HepG2 (cell line): Measurements from ENCODE around the gene AKAP12. TPM values are rescaled to one million over a fixed set of nuclear protein-coding genes. Genes with fewer than 3 reads are reported as not detected.

Source experiments
- ARID2 ChIP-seq: sonication (generic); formaldehyde crosslinking; IDR thresholded peaks from 2 replicates; pipeline ENCODE4 v1.8.1; 2022; ENCODE audit warnings: mild to moderate bottlenecking, missing genetic modification reagents, borderline replicate concordance
- ARID5B ChIP-seq: IDR thresholded peaks from 2 replicates; pipeline ENCODE4 v1.4.0; 2020; ENCODE audit warnings: mild to moderate bottlenecking, missing genetic modification reagents
- CEBPB ChIP-seq: IDR thresholded peaks from 2 replicates; pipeline ENCODE4 v1.6.1; 2011; ENCODE audit warnings: low read depth, low read length, improper control_type of control experiment, borderline replicate concordance
- CHD4 ChIP-seq: fragments of 200-600 bp; sonication (generic); IDR thresholded peaks from 2 replicates; pipeline ENCODE4 v1.7.0; 2017; ENCODE audit warnings: mild to moderate bottlenecking, low read length, borderline replicate concordance
- EP300 ChIP-seq, 3 experiments: sonication (generic) in 1 of 3; formaldehyde crosslinking in 1 of 3; IDR thresholded peaks; 2 replicates each; pipeline versions ENCODE4 v1.5.1 to v1.6.1; 2011 to 2020; ENCODE audit warnings: low read depth in 2 of 3, low read length in 2 of 3, borderline replicate concordance in 1 of 3, improper control_type of control experiment in 1 of 3, mild to moderate bottlenecking in 1 of 3, missing genetic modification reagents in 1 of 3, moderate library complexity in 1 of 3
- HMG20A ChIP-seq: IDR thresholded peaks from 2 replicates; pipeline ENCODE4 v1.6.1; 2016; ENCODE audit warnings: borderline replicate concordance
- JUND ChIP-seq: sonication (generic); formaldehyde crosslinking; IDR thresholded peaks from 2 replicates; pipeline ENCODE4 v1.8.0; 2022; ENCODE audit warnings: mild to moderate bottlenecking, missing genetic modification reagents
- NCOR1 ChIP-seq: fragments of 200-600 bp; sonication (generic); IDR thresholded peaks from 2 replicates; pipeline ENCODE4 v1.7.0; 2017; ENCODE audit warnings: antibody characterized with exemption, low read length, borderline replicate concordance
- NR2F6 ChIP-seq, 2 experiments: IDR thresholded peaks; 2 replicates each; pipeline ENCODE4 v1.6.1; 2016; ENCODE audit warnings: antibody characterized with exemption in 1 of 2, mild to moderate bottlenecking in 1 of 2
- POLR2AphosphoS5 ChIP-seq: IDR thresholded peaks from 2 replicates; pipeline ENCODE4 v1.6.1; 2012; ENCODE audit warnings: low read depth, low read length
- RFX5 ChIP-seq: IDR thresholded peaks from 2 replicates; pipeline ENCODE4 v1.6.1; 2011; ENCODE audit warnings: low read depth, low read length, improper control_type of control experiment
- SAP130 ChIP-seq: IDR thresholded peaks from 2 replicates; pipeline ENCODE4 v1.6.1; 2016; ENCODE audit warnings: low read depth
- SOX13 ChIP-seq, 3 experiments: fragments of 450-650 bp in 1 of 3; sonication (generic) in 1 of 3; formaldehyde crosslinking in 1 of 3; IDR thresholded peaks in 2 of 3; conservative IDR thresholded peaks in 1 of 3; 2 replicates each; pipeline versions ENCODE4 v1.5.0 to v1.6.1; 2016 to 2020; ENCODE audit warnings: antibody characterized with exemption in 1 of 3, mild to moderate bottlenecking in 1 of 3, missing compliant biosample characterization in 1 of 3, missing genetic modification reagents in 1 of 3, moderate library complexity in 1 of 3
- SOX5 ChIP-seq: IDR thresholded peaks from 2 replicates; pipeline ENCODE4 v1.6.1; 2016; ENCODE audit warnings: borderline replicate concordance
- STAT5B ChIP-seq: sonication (generic); formaldehyde crosslinking; IDR thresholded peaks from 2 replicates; pipeline ENCODE4 v1.4.0; 2020; ENCODE audit warnings: missing genetic modification reagents
- TRIM24 ChIP-seq: sonication (generic); formaldehyde crosslinking; IDR thresholded peaks from 2 replicates; pipeline ENCODE4 v1.8.0; 2022; ENCODE audit warnings: mild to moderate bottlenecking, missing genetic modification reagents
- ZC3H4 ChIP-seq: sonication (generic); formaldehyde crosslinking; IDR thresholded peaks from 2 replicates; pipeline ENCODE4 v1.4.0; 2020; ENCODE audit warnings: missing genetic modification reagents, borderline replicate concordance
- ZNF20 ChIP-seq: sonication (generic); formaldehyde crosslinking; IDR thresholded peaks from 2 replicates; pipeline ENCODE4 v1.4.0; 2020; ENCODE audit warnings: mild to moderate bottlenecking, moderate library complexity, missing genetic modification reagents
- ZNF33A ChIP-seq: sonication (generic); formaldehyde crosslinking; IDR thresholded peaks from 2 replicates; pipeline ENCODE4 v1.5.1; 2020; ENCODE audit warnings: missing genetic modification reagents, mild to moderate bottlenecking, moderate library complexity, borderline replicate concordance
- ZNF644 ChIP-seq: IDR thresholded peaks from 2 replicates; pipeline ENCODE4 v1.6.1; 2016; ENCODE audit warnings: low read depth
- polyA plus RNA-seq, 8 experiments: library from polyadenylated mRNA; depleted of rRNA in 3 of 8; stranded (reverse) in 7 of 8; unstranded in 1 of 8; fragments of >200 nt; fragmentation: Illumina TruSeq in 4 of 8; extraction: Trizol in 4 of 8; gene quantifications; 2 replicates each; pipeline versions ENCODE4 v1.2.1 to v1.2.3, GENCODE V29; 2011 to 2016; ENCODE audit warnings: low read depth in 4 of 8, missing spikeins in 1 of 8, mixed read lengths in 1 of 8; ENCODE audit not compliant: insufficient read depth in 1 of 8
- total RNA-seq, 5 experiments: library from RNA; depleted of rRNA; stranded (reverse); fragments of >200 nt; fragmentation: Illumina TruSeq; extraction: Trizol; gene quantifications; 2 replicates each; pipeline ENCODE4 v1.2.3, GENCODE V29; 2016; ENCODE audit warnings: low read depth in 1 of 5
- TF ChIP-seq, protein P1 (sequence below): sonication (generic); formaldehyde crosslinking; conservative IDR thresholded peaks from 2 replicates; pipeline ENCODE4 v1.8.0; 2022; ENCODE audit warnings: low read depth, missing genetic modification reagents

AKAP12 gene
- total and polyA plus RNA-seq, 2 of the 13 experiments (the other 11 are each of a cell fraction or from before 2014, with no cell fraction given), result 10.6 to 19.0 TPM

DNA sequence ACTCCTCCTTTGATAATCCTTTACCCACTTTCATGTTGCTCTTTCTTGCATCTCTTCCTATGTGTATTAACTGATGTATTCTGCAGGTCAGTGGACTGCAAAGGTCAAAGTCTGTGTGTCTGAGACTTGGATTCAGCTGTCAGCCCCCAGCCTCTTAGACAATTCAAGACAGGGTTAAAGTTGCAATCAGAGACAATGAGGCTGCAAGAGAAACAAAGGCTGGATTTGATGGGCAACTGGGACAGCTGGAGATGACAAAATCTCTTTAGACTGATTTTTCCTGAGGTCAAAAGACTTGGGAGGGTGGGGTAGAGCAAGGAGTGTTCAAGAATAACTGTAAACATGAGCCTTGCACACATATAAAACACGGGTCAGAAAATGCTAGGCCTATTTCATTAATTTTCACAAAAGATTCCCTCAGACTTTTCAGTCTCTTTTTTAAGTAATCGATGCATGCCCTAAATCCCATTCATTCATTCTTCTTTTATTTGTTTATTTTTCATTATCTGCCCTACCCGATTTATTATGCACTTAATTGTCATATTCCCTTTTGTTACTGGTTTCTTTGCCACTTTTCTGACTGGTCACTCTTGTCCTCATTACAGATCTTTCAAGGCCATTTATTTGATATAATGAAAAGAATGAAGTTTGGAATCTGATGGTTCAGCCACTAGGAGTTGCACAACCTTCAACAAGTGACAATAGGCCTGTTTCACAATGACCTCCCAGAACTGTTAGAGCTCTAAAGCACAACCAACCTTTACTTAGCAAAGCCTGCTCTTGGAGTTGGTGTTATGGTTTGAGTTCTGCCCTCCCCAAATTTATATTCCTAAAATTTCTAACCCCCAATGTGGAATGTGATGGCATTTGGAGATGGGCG lies 33.8 kb upstream of the AKAP12 start (continued):
- TF ChIP-seq CEBPB (peak; percentile 99), EP300 (IDR thresholded peaks at IDR 0.05; ENCODE audit: low read depth in 2 of 2, low read length in 2 of 2) (peak; percentile 13 to 67; a peak in 2 of 4 replicates), EP300 (CRISPR knock-in tag; IDR thresholded peaks at IDR 0.05; ENCODE audit: borderline replicate concordance) (no peak), SAP130 (CRISPR knock-in tag) (0 out of 2 replicates have a peak, but pooled peaks have one; percentile 21), ZNF644 (0 out of 2 replicates have a peak, but pooled peaks have one; percentile 49), HMG20A (CRISPR knock-in tag) (peak; percentile 48; the same call in 1 of the 2 replicates), RFX5 (no peak), NR2F6 (IDR thresholded peaks at IDR 0.05) (no peak), NR2F6 (CRISPR knock-in tag; IDR thresholded peaks at IDR 0.05) (0 out of 2 replicates have a peak, but pooled peaks have one; percentile 25), SOX5 (CRISPR knock-in tag) (peak; percentile 93), POLR2AphosphoS5 (no peak), JUND (CRISPR knock-in tag) (no peak), ARID5B (CRISPR knock-in tag) (peak; percentile 67; the same call in 1 of the 2 replicates), SOX13 (IDR thresholded peaks at IDR 0.05) (peak; percentile 91), SOX13 (CRISPR knock-in tag; conservative IDR thresholded peaks at IDR 0.05 in 1 of 2, IDR thresholded peaks at IDR 0.05 in 1 of 2) (peak in 1 of 2 experiments; percentile 93; a peak in 2 of 4 replicates), ZC3H4 (no peak), ZNF33A (CRISPR knock-in tag) (no peak), CHD4 (peak; percentile 92; the same call in 1 of the 2 replicates), ARID2 (no peak), TRIM24 (0 out of 2 replicates have a peak, but pooled peaks have one; percentile 36), ZNF20 (no peak), STAT5B (CRISPR knock-in tag) (no peak), NCOR1 (peak; percentile 53; the same call in 1 of the 2 replicates)
- TF ChIP-seq, protein P1, sequence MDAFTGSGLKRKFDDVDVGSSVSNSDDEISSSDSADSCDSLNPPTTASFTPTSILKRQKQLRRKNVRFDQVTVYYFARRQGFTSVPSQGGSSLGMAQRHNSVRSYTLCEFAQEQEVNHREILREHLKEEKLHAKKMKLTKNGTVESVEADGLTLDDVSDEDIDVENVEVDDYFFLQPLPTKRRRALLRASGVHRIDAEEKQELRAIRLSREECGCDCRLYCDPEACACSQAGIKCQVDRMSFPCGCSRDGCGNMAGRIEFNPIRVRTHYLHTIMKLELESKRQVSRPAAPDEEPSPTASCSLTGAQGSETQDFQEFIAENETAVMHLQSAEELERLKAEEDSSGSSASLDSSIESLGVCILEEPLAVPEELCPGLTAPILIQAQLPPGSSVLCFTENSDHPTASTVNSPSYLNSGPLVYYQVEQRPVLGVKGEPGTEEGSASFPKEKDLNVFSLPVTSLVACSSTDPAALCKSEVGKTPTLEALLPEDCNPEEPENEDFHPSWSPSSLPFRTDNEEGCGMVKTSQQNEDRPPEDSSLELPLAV (CRISPR knock-in tag), result no peak
